HG03175 (cell line): ENCODE measurements around the gene SUPT20H.

Source experiments
- ATAC-seq: cut with Tn5 transposase; IDR thresholded peaks from one replicate; pipeline ENCODE4 v1.9.1; 2021; ENCODE audit warnings: mild to moderate bottlenecking, moderate library complexity; ENCODE audit not compliant: unreplicated experiment

SUPT20H gene

DNA sequence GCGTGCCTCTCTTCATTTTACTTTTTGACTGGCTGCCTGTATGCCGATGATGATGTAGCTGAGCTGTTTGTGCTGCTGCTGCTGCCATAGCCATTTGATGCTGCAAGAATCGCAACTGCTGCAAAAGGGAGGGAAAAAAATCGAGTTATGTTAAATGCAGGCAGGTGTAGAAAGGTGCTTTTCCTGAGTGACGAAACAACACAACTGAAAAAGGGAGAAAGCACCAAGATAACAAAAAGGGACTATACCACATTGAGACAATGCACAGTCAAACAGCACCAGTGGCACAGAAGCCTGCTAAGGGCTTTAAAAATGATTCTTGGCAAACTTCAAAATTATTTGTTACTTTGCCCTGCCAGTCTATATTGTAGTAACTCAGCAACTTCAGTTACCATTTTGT lies 49.8 kb downstream of the SUPT20H start:
- ATAC-seq: no peak

DNA sequence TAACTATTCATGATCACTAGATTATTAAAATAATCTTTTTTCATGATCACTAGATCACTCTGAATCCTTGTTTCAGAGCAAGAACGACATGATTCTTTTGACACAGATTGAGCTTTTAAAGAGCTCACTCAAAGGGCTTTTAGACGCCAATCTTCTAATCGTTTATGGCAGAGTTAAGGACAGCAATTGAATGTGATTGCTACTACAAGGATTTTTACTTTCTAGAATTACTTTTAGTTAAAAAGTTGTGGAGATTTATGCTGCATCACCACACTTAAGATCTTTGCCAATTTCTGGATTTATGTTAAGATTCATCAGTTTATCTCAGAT lies 57.6 kb downstream of the SUPT20H start:
- ATAC-seq: no peak

DNA sequence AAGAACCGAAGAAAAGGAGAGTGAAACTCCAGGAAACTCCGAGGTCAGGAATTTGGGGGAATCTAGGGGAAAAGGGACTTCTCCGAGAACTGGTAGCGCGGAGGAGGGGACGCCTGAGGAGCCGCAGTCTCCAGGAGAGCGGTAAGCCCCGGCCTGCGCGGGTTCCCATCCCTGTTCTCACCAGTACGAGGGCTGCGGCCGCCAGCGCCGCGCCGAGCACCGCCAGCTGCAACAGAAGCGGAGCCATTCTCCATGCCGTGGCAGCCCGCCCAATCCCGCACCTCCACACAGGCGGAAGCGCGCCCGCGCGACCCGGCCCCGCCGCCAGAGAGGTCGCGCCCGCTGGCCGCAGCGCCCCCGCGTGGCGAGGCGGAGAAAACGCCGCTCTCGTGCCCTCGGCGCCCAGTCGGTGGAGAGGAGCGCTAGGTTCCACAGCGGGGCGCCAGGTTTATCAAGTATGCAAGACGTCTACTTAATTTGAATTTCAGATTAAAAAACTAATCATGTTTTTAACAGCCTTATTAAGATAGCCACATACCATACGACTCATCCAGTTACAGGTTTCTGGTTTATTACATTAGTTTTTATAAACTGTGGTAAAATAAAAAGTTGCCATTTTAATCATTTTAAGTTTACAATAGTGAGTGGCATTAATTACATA lies 60.3 kb downstream of the SUPT20H start, which contains the start of gene ALG5:
Gene ALG5, minus strand, starts transcription at position 287 of the 661 bp plus-strand sequence. Its CDS starts 40 bp downstream, at position 247.
- ATAC-seq: peak; percentile 67

DNA sequence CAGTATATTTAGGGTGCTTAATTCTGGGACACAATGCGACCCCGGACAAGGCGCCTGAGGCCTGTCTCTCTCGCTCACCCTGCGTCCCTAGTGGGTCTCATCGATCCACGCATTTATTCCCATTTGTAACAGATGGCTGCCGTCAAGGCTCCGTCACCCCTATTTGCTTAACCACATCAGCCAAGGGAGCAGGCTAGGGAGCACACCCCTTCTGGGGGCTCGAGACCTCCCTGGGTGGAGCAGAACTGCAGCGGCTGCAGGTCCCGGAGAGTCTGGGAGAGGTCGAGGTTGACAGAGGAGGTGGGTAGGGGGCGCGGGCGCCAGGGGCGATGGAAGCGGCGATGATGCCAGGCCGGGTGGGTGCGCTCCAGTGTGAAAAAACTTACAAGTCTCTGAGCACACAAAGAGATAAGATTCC lies 60.9 kb downstream of the SUPT20H start:
- no peak for ATAC-seq

DNA sequence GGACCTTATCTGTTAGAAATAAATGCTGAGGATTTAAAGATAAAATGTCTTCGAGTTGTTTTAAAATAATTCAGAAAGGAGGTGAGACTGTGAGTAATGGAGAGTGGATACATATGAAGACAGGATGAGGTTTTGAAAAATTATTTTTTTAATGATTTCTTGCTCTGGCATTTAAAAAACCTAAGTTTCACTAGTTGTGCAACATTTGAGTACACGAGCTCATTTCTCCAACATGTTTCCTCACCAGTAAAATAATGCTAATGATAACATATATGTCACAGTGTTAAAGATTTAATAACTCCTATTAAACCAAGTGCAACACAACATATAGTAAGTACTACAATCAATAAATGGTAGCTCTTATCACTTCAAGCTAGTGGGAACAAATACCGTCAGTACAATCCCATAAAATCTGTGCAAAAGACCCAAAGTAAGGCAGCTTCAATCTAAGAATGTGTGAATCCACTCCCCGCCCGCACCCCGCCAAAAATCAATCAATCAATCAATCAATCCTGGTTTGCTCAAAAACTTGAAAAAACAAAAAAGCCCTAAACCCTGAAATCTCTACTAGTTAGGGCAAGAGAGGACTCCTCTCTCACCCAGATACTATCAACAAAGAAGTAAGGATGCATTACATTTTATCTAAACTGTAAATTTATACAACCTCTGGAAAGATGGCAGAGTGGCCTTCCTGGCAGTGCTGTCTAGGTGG lies 61.6 kb downstream of the SUPT20H start:
- no peak for ATAC-seq

DNA sequence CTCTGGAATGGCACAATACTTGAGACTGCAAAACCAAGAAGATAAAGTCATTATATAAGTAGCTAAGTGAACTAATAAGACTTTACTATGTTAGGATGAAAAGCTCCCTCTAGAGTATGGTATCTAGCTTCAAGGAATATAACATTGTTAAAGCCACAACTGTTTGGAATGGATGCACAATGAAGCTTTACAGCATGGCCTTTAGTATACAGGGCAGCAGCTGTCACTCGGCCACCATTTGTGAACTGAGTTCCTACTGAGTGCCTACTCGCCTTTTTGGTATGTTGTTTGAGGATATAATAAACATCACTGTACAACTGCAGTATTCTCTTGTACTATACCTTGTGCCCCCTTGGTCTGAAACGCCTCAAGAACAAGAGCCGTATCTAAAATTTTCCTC lies 67.1 kb downstream of the SUPT20H start:
- no peak for ATAC-seq

DNA sequence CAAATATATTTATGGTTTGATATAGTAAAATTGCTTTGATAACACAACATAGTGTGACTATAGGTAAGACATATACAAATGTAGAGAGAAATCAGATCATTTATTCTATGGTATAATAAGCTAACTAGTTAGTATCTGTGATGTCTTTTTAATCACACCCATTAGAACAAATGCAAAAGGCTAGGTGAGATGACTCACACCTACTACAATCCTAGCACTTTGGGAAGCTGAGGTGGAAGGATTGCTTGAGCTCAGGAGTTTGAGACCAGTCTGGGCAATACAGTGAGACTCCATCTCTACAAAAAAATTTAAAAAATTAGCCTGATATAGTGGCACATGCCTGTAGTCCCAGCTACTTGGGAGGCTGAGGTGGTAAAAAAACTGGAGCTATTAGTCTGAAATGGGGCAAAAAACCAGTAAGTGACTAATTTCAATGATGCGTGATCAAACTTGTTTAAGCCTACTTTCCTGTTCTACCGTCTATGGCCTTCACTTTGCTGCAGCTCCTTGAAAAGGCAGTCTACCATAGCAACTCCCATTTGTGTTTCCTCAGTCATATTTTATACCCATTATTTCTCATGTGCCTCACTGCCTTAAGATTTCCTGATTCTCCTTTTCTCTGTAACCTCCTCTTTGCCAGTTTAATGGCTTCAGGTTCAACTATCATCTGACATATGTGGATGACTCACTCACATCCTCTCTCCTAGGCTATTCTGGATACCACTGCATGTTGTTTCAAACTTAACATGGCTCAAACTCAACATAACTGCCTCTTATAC lies 72.8 kb downstream of the SUPT20H start:
- no peak for ATAC-seq

DNA sequence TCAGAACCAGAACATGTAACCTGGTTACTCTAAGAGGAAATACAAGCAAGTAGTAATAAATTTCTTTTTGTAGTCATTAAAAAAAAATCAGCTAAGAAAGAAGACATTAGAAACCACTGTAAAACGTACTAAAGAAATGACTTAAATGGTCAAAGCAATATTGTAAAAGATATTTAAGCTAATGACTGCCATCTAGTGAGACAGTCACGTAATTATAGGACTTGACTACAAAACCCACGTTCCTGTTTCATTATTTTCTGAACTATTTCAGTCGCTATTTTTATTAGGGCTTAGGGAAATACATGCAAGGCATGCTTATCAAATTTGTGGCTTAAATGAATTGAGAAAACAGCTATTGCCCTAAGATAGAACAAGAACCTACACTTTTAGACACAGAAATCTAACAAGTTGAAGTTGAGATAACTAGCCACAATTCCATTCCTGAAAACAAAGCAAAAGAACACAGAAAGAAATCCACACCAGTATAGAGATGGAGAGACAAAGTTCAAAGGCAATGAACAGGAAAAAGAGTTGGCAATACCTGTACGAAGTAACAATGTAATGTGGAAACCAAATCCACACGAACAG lies 78.2 kb downstream of the SUPT20H start:
- ATAC-seq: peak; percentile 69

DNA sequence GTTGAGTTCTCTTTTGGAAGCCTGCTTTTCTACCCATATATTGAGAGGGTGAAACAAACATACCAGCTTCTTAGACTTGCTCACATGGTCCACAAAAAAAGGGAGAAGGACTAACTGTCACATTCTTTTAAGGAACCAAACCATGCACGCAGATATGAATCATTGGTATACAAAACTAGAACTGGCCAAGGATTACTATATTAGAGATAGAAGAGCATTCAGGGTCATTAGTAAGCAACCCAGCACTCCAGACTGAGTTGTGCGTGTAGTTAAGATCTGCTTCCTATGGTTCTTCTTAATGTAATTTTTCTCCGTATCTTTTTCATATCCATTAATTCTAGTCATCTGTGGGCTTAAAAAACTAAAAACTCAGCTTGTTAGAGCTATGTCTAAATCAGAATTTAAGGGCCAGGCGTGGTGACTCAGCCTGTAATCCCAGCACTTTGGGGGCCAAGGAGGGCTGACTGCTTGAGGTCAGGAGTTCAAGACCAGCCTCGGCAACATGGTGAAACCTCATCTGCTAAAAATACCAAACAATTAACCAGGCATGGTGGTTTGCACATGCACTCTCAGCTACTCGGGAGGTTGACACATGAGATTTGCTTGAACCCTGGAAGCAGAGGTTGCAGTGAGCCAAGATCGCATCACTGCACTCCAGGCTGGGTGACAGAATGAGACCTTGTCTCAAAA lies 80.0 kb downstream of the SUPT20H start:
- no peak for ATAC-seq

DNA sequence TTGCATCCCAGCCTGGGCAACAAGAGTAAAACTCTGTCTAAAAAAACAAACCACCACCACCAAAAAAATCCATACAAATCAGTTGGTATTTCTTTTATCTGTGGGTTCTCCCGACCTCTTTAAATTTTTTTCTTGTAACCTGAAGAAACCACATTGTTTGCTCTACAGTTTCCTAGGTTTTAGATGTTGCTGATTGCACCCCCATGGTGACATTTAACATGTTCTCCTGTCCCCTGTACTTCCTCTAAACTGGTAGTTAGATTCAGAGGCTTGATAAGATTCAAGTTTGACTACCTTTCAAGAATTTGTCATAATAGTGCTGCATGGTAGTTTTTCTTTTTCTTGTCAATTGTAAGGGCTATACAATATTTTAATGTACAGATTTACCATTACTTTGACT lies 84.3 kb downstream of the SUPT20H start:
- ATAC-seq: no peak

DNA sequence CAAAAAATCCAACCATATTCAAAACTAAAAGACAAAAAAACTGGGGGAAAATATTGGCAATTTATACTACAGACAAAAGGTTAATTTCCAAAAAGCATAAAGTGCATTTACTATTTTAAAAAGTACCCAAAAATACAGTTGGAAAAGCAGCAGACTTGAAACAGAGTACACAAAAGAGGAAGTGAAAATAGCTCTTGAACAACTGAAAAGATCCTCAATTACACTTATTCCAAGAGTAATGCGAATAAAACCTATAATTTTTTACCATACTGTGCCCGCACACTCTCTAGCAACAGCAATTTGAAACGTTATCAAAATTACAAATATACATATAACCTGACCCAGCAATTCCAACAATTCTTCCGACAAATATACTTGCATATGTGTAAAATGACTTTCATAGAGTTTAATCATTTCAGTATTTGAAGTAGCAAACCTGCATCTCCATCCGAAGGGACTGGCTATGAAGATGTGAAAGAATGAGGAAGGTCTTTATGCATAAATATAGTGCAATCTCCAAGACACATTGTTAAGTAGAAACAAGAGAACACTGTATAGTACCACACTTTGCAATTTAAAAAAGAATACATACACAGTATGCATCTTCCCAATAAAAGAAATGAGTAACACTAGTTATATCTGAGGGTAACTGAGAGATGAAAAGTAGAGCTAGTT lies 85.7 kb downstream of the SUPT20H start:
- ATAC-seq: peak; percentile 86

DNA sequence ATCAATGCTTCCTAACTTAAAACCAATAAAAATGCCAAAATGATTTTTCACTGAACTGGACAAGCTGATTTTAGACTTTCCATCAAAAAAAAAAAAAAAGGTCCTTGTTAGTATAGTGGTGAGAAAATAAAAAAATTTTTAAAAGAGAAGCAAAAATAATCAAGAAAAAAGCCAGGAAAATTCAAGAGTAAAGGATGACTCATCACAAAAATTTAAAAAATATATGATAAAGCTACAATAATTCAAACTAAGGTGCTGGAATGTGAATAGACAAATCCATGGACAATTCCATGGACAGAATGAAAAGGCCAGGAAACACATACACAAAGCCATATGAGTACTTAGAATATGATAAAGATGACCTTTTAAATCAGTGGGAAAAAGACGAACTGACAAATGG lies 86.5 kb downstream of the SUPT20H start:
- no peak for ATAC-seq

DNA sequence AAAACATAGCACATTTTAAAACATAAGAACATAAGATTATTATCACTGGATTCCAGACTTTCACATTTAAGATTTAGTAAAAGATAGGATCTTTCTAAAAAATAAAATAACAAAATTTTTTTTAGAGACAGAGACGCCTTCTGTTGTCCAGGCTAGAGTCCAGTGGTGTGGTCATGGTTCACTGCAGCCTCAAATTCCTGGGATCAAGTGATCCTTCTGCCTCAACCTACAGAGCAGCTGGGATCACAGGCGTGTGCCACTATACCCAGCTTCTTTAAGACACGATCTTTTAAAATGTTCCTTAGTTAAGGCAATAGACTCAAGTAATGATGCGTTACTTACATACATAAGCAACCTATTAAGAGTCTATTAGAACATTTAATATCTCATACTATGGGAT lies 93.1 kb downstream of the SUPT20H start:
- no peak for ATAC-seq

DNA sequence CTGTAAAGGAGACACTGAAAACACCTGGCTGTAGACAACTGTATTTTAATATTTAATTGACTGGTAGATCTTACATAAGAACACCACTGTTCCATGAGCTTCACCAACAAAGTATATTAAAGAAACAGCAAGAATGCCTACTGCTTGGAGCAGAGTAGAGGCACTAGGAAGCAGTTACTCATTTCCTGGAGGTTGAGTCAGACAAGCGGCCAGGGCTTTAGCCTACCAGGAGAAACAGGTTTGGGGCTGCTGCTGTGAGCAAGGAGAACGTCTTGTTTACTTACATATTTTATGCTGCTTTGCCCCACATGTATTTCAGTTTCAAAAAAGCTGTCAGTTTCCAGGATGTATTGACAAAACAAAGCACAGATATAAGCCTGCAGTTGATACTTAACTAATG lies 93.7 kb downstream of the SUPT20H start:
- ATAC-seq: no peak

DNA sequence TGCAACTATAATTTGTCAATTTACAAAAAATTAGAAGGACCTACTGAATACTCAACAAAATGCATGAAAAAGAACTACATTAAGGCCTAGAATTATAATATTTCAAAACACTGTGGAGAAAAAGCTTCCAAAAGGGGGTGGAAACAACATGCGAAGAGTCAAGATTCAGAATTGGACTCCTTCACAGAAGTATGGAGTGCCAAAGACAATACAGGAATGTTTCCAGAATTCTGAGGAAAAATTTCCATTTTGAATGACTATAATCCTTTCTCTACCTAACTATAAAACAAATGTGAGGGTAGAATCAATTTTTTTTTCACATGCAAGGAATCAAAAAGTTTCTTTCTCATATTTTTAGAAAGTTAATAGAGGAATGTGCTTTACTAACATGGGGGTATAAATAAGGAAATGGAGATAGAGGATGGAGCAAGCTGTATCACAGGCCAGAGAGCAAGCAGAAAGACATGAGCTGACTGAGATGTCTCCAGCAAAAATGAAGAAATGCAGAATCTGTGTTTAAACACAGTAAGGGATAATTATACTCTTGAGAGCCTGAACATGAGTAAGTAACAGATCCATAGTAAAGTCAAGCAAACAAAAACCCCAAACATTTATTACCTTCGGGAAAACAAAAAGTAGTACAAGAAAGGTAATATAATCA lies 99.9 kb downstream of the SUPT20H start:
- ATAC-seq: no peak
